RWPE1 (cell line): ENCODE results near the gene GNAZ.

ENCODE experiments used
- CTCF ChIA-PET: fragments of 350-600 bp; sonication (Branson Sonifier 250); formaldehyde crosslinking; extraction: SDS; loops from one replicate; lab custom pipeline; 2021; lab: Yijun Ruan, JAX
- POLR2A ChIA-PET: fragments of 400-600 bp; formaldehyde crosslinking; extraction: SDS; loops from one replicate; lab custom pipeline; 2020; ENCODE audit warnings: antibody characterized with exemption; ENCODE audit not compliant: low non-redundant PET; lab: Yijun Ruan, JAX
- DNase-seq: peaks from one replicate; pipeline ENCODE4 v3.0.0; 2012; ENCODE audit warnings: low spot score
- H3K27ac ChIP-seq: fragments of 450-650 bp; 2 replicates; pipeline ENCODE4 v1.5.1; 2017
- TF ChIP-seq, protein P1 (sequence below): fragments of 450-650 bp; conservative IDR thresholded peaks from 2 replicates; pipeline ENCODE4 v1.5.1; 2017; ENCODE audit warnings: low read depth, mild to moderate bottlenecking

GNAZ gene

DNA sequence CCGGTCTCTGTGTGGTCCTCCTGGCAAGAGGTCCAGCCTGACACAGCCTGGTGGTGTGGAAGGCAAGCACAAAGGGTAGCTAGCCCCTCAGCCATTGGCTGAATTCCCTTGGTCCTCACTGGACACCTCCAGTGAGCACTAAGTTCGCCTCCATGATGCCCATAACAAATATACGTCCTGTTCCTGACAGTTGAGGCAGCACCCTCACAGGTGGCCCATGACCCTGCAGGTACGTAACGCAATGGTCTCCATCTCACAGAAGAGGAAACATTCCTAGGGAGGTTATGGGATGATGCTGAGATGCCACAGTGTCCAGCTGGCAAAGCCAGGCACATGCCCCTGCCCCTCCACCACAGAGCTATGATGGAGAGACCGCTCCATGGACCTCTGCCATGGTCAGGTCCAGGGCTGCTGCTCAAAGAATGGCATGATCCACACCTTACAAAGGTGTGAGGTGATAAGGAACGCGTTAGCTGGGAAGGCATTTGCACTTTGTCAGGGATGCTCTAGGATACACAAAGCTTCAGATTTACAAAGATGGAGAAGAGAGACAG, 1.4 kb upstream of the GNAZ start:
- CTCF ChIA-PET: interaction anchor here (0.7 kb wide), 1 partner anchor 726 kb away, joined by 5 read pairs; no protein-coding TSS in a partner anchor
- POLR2A ChIA-PET: no interaction called here

DNA sequence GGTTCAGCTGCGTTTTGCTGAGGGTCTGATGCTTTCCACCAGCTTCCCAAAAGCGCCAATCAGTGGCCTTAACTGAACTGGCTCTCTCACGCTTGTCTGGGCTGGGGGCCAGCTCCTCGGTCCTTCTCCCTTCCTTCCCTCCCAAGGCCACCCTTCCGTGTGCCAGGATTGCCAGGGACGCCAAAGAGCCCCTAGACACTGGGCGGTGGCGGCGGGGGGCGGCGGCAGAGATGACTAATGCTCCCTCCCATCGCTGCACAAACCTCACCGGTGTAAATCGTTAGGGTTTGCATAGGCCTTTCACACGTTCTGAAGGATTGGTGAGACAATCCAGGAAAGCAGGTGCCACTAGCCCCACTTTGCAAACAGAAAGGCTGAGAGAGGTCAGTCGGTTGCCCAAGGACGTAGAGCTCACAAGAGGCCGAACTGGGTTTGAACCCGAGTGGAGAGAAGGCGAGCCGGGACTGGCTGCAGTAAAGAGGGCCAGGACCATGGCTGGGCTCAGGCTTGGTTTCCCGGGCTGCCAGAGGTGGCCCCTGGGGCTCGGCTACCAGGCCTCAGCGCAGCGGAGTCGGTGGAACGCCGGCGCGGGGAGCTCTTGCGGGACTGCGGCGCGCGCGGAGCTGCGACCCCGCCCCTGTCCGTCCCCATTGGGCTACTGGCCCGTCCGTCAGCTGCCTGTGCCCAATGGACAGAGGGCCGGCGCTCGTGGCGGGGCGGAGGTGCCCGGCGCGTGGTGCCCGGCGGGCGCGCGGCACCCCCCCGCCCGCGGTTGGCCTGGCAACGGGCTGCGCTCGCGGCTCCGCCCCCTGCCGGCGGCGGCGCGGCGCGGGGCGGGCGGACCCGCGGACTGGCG, 589 bp upstream of the GNAZ start:
- TF ChIP-seq, protein P1, sequence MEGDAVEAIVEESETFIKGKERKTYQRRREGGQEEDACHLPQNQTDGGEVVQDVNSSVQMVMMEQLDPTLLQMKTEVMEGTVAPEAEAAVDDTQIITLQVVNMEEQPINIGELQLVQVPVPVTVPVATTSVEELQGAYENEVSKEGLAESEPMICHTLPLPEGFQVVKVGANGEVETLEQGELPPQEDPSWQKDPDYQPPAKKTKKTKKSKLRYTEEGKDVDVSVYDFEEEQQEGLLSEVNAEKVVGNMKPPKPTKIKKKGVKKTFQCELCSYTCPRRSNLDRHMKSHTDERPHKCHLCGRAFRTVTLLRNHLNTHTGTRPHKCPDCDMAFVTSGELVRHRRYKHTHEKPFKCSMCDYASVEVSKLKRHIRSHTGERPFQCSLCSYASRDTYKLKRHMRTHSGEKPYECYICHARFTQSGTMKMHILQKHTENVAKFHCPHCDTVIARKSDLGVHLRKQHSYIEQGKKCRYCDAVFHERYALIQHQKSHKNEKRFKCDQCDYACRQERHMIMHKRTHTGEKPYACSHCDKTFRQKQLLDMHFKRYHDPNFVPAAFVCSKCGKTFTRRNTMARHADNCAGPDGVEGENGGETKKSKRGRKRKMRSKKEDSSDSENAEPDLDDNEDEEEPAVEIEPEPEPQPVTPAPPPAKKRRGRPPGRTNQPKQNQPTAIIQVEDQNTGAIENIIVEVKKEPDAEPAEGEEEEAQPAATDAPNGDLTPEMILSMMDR: no peak
- H3K27ac ChIP-seq: peak overlapping the region; percentile 23; the same call in 1 of the 2 replicates
- POLR2A ChIA-PET: no interaction called here
- CTCF ChIA-PET: interaction anchor here (0.7 kb wide), 1 partner anchor 727 kb away, joined by 5 read pairs; no protein-coding TSS in a partner anchor
- peak; percentile 87 for DNase-seq

More for the DNA sequence above, 1.4 kb upstream of the GNAZ start:
- TF ChIP-seq, protein P1: no peak
- DNase-seq: no peak
- no peak overlapping the region for H3K27ac ChIP-seq

DNA sequence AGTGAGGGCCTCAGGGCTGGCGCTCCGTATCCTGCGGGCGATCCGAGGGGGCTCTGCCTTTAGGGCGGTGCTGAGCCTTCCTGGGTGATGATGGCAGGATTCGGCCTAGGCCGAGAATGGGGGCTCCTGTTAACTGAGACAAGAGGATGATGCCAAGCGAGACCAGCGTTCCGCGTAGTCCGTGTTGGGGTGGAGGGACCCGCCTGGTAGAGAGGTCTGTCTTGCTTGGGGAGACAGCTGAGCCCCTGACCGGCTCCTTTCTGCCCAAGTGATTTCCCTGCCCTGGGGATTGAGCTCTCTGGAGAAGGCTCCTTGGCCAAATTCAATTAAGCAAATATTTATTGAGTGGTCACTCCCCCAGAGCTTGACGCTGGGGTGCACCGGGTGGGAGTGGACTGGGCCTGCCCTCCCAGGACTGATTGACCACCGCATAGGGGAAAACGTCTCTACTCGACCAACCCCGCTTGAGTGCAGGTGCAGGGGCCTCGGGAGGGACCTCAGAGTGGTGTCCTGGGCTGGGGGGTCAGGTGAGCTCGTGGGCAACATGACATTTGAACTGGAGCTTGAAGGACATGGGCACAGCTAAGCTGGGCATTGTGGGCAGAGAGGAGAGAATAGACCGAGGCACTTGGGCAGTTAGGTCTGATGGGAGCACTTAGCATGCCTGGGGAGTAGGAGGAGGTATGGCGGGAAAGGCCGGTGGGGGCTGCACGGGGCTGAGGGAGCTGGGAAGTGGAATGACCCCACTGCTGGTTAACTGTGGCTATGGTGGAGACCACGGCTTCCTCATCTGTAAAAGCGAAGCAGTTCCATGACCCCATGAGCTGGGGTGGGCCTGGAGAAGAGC, 1.1 kb downstream of the GNAZ start:
- POLR2A ChIA-PET: no interaction called here
- TF ChIP-seq, protein P1: no peak
- H3K27ac ChIP-seq: no peak overlapping the region
- CTCF ChIA-PET: no interaction called here
- no peak for DNase-seq

DNA sequence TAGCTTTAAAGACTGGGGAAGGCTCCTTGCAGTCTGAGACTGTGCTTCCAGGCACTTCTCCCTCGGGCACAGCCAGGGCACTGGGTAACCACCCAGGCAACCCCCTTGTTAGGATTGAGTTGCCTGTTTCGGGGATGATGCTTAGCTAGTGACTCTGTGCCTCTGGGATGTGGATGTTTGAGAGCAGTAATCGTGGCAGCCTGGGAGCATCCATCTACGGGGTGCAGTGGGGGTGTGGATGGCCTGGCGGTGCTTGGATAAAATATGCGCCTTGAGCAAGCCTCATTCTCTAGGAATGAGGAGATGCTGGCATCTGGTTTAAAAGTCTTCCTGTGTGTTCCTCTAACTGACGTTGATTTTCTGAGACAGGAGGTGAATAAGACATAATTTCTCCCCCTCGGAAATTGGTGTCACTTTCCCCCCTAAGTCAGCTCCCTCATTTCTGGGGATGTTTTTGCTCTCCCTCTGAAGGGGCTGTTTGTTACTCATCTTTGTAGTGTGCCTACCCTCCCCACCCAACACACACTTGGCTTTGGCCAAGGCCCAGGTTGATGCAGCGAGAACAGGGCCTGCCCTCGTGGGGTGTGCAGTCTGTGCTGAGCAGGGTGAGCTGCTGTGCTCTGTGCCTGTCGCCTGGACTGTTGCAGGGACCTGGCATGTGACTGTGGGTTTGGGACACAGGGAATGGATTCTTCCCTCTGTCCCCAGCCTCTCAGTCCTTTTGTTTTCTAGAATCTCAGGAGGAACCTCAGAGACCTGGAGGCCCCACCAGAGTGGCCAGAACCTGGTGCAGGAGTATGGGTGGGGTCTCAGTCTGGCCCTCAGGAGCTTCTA, 2.0 kb downstream of the GNAZ start:
- TF ChIP-seq, protein P1: no peak
- DNase-seq: no peak
- no peak overlapping the region for H3K27ac ChIP-seq
- ChIA-PET CTCF (no interaction called here), POLR2A (no interaction called here)

DNA sequence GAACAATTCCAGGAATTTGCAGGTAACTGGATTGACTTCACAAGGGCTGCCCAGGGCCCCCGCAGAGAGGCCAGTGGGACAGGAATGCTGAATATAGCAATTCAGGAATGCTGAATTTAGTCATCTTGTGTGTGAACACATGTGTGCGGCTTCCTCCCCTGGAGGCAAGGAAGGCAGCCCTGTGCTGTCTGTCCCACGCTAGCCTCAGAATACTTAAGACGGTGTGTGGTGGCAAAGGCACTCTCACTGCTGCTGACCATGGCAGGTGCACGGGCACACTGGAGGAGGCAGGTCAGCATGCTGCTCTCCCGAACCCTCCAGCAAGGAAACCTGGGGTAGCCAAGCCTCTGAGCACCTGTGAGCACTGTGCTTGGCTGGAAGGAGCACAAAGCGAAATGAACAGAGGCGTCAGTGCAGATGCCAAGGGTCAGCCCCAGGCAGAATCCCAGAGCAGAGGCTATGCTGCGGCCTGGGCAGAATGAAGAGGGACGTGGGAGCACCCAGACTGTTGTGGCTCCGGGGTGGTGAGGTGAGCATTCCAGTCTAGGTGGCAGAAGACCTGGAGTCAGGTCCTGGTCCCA, 2.7 kb downstream of the GNAZ start:
- CTCF ChIA-PET: no interaction called here

More for the DNA sequence above, 2.7 kb downstream of the GNAZ start:
- TF ChIP-seq, protein P1: no peak
- no peak for DNase-seq
- H3K27ac ChIP-seq: no peak overlapping the region
- POLR2A ChIA-PET: no interaction called here
